ENCODE measurements around the gene SMIM38.

Gene SMIM38

GRCh38 chr11:69167916-69168691, 12.4 kb downstream of the SMIM38 start:
- no peak for TF ChIP-seq GATA2 (IDR thresholded peaks at IDR 0.05; ENCODE audit: low read depth, low read length)
- TF ChIP-seq GATA3 (IDR thresholded peaks at IDR 0.05; ENCODE audit: low read depth, low read length) = no peak

GRCh38 chr11:69169479-69169878, 13.7 kb downstream of the SMIM38 start:
- no peak for TF ChIP-seq GATA2 (IDR thresholded peaks at IDR 0.05; ENCODE audit: low read depth, low read length)
- no peak for TF ChIP-seq GATA3 (IDR thresholded peaks at IDR 0.05; ENCODE audit: low read depth, low read length)

GRCh38 chr11:69170704-69171103, 15.0 kb downstream of the SMIM38 start:
- TF ChIP-seq GATA3 (IDR thresholded peaks at IDR 0.05; ENCODE audit: low read depth, low read length) (no peak), GATA2 (IDR thresholded peaks at IDR 0.05; ENCODE audit: low read depth, low read length) (no peak)

- TF ChIP-seq GATA3 (IDR thresholded peaks at IDR 0.05; ENCODE audit: low read depth, low read length) (no peak), GATA2 (IDR thresholded peaks at IDR 0.05; ENCODE audit: low read depth, low read length) (no peak)
Observed at GRCh38 chr11:69171476-69172240, 15.9 kb downstream of the SMIM38 start.

- TF ChIP-seq GATA2 (IDR thresholded peaks at IDR 0.05; ENCODE audit: low read depth, low read length) = no peak
- no peak for TF ChIP-seq GATA3 (IDR thresholded peaks at IDR 0.05; ENCODE audit: low read depth, low read length)
Observed at GRCh38 chr11:69172674-69173073, 16.9 kb downstream of the SMIM38 start.

- TF ChIP-seq GATA3 (IDR thresholded peaks at IDR 0.05; ENCODE audit: low read depth, low read length) (no peak), GATA2 (IDR thresholded peaks at IDR 0.05; ENCODE audit: low read depth, low read length) (no peak)
Observed at GRCh38 chr11:69173331-69173730, 17.6 kb downstream of the SMIM38 start.

- TF ChIP-seq GATA2 (IDR thresholded peaks at IDR 0.05; ENCODE audit: low read depth, low read length) (no peak), GATA3 (IDR thresholded peaks at IDR 0.05; ENCODE audit: low read depth, low read length) (no peak)
Observed at GRCh38 chr11:69173925-69174581, 18.3 kb downstream of the SMIM38 start.

- TF ChIP-seq GATA2 (IDR thresholded peaks at IDR 0.05; ENCODE audit: low read depth, low read length) = no peak
Observed at GRCh38 chr11:69174841-69175240, 19.1 kb downstream of the SMIM38 start.

GRCh38 chr11:69178819-69179482, 23.2 kb downstream of the SMIM38 start:
- no peak for TF ChIP-seq GATA3 (IDR thresholded peaks at IDR 0.05; ENCODE audit: low read depth, low read length)

GRCh38 chr11:69180226-69180625, 24.5 kb downstream of the SMIM38 start:
- TF ChIP-seq GATA3 (IDR thresholded peaks at IDR 0.05; ENCODE audit: low read depth, low read length) (no peak), GATA2 (IDR thresholded peaks at IDR 0.05; ENCODE audit: low read depth, low read length) (no peak)

- no peak for TF ChIP-seq GATA3 (IDR thresholded peaks at IDR 0.05; ENCODE audit: low read depth, low read length)
- TF ChIP-seq GATA2 (IDR thresholded peaks at IDR 0.05; ENCODE audit: low read depth, low read length) = no peak
Observed at GRCh38 chr11:69180726-69181125, 25.0 kb downstream of the SMIM38 start.

GRCh38 chr11:69183613-69184012, 27.9 kb downstream of the SMIM38 start:
- TF ChIP-seq GATA3 (IDR thresholded peaks at IDR 0.05; ENCODE audit: low read depth, low read length) (no peak), GATA2 (IDR thresholded peaks at IDR 0.05; ENCODE audit: low read depth, low read length) (no peak)

GRCh38 chr11:69186316-69187260, 30.9 kb downstream of the SMIM38 start:
- peak; percentile 98 for TF ChIP-seq GATA2 (IDR thresholded peaks at IDR 0.05; ENCODE audit: low read depth, low read length)
- TF ChIP-seq GATA3 (IDR thresholded peaks at IDR 0.05; ENCODE audit: low read depth, low read length) = peak; percentile 94
